Pancreas (tissue), 10 donors: ENCODE data around the gene SHF. TPM values are rescaled to one million over a fixed set of nuclear protein-coding genes. Genes with fewer than 3 reads are reported as not detected.

Experiments used
- ATAC-seq, 4 donors: fragments of 200-7000 bp; cut with Tn5 transposase; one replicate each; pipeline versions ENCODE4 v1.8.0 to v1.9.1; 2020; ENCODE audit warnings: mild to moderate bottlenecking in 4 of 4, moderate library complexity in 4 of 4
- DNase-seq, 6 donors: peaks; one replicate each; pipeline ENCODE4 v3.0.0-alpha.2; 2020
- FAIRE-seq: peaks from 2 replicates; lab custom pipeline; 2012; peaks lifted over from hg19 to GRCh38; lab: Jason Lieb, UNC
- H3K27ac ChIP-seq, 4 donors: fragments of 200-600 bp; sonication (generic); 1 replicate in 3 of 4; 2 replicates in 1 of 4; pipeline versions ENCODE4 v1.5.0 to v1.8.0; 2020
- H3K27me3 ChIP-seq, 4 donors: fragments of 200-600 bp; one replicate each; pipeline ENCODE4 v1.8.0; 2021
- H3K36me3 ChIP-seq, 3 donors: fragments of 200-600 bp; sonication (generic) in 1 of 3; one replicate each; pipeline versions ENCODE4 v1.5.0 to v1.8.0; 2020 to 2021
- H3K4me1 ChIP-seq, 3 donors: fragments of 200-600 bp; one replicate each; pipeline ENCODE4 v1.8.0; 2021
- H3K4me3 ChIP-seq, 4 donors: fragments of 200-600 bp; sonication (generic) in 2 of 4; one replicate each; pipeline versions ENCODE4 v1.5.0 to v1.8.0; 2020 to 2021
- H3K9me3 ChIP-seq, 4 donors: fragments of 200-600 bp; one replicate each; pipeline ENCODE4 v1.8.0; 2021
- CTCF ChIP-seq, 4 donors: fragments of 200-600 bp; sonication (generic) in 3 of 4; IDR thresholded peaks; one replicate each; pipeline versions ENCODE4 v1.5.0 to v1.8.0; 2021; ENCODE audit warnings: antibody characterized with exemption in 4 of 4
- WGBS, 2 donors: extraction: QIAGEN DNeasy Blood & Tissue Kit; methylation state at CpG; one replicate each; pipeline ENCODE4 v1.1.7; 2013; 5-methylcytosine and 5-hydroxymethylcytosine counted together
- intact Hi-C, 3 donors: fragments of 100-400 bp; cut with DNase I; formaldehyde crosslinking; loops; one replicate each; pipeline versions ENCODE4 v1.11.1 to v1.14.2; 2022
- polyA plus RNA-seq, 2 donors: library from polyadenylated mRNA; stranded (reverse); fragments of 200-250 nt; gene quantifications; one replicate each; pipeline ENCODE4 v1.2.3, GENCODE V29; 2013
- total RNA-seq, 6 donors: library from RNA; stranded (reverse); fragmentation: NEBNext Ultra II Directional in 4 of 6; extraction: Animal tissue kit (Norgen Biotek cat#: 25700) in 4 of 6; gene quantifications; one replicate each; pipeline versions ENCODE4 v1.2.1 to v1.2.4, GENCODE V29; 2021 to 2023
- donor health status: healthy with polysubstance abuse.
- donor health status: DM: no; HTN: no; CAD: no; lungs with moderate emphysema.
- donor health status: DM: no; HTN: no; CAD: no.
- donor health status: control.
- donor health status: control.
- donor health status: Bipolar disorder and iron deficiency.
- donor health status: DM: yes; HTN: yes; CAD: no.
- donor health status: DM: no; HTN: no; CAD: no.
- donor health status: DM: no; HTN: no; CAD: no.
- donor health status: DM: yes; HTN: yes; CAD: no.

Gene SHF
- total and polyA plus RNA-seq, 8 donors = 1.0 to 3.7 (median 2.0) TPM

DNA sequence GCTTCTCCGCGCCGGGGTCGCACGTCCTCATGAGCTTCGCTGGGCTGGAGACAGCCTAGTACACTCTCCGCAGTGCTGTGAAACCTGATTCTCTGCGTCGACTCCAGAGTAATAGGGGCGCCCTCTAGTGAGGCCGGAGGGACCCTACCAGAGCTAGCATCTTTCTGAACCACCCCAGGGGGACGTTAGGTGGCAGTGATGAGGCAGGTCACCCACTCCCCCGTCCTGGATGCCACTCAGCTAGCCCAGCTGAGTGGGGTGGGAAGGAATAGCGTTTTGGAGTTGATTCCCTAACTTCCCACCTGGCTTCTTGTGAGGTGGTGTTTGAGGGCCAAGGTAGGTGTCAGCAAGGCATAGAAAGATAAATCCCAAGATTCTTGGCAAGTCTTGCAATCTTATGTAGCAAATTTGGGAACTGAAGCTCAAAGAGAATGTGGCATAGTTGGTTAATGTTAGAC is 69.6 kb downstream of the SHF start:
- no peak overlapping the region for H3K4me3 ChIP-seq
- peaks cover 0 to 4% (median 0%) of the 10 kb centered on the region in 3 donors for H3K4me1 ChIP-seq
- FAIRE-seq (no peak), ATAC-seq (peak; percentile 96 to 98 (median 96)), DNase-seq (peak; percentile 84 to 91 (median 87))
- no peak overlapping the region for H3K27ac ChIP-seq
- no peaks in the 10 kb centered on the region for H3K9me3 ChIP-seq
- 1% methylated on average over 14 of the region's 14 CpGs for WGBS, 2 donors
- peaks cover 0 to 11% (median 4%) of the 10 kb centered on the region in 4 donors for H3K27me3 ChIP-seq
- intact Hi-C loops = loop anchor here in 1 of 3 donors (10.0 kb wide), 1 partner anchor 163 kb away; the partner anchor contains the start of gene TERB2
- H3K36me3 ChIP-seq = no peaks in the 10 kb centered on the region
- peak; percentile 92 to 98 (median 97) for TF ChIP-seq CTCF (IDR thresholded peaks at IDR 0.05)

- H3K27me3 ChIP-seq = peaks cover 0 to 16% (median 4%) of the 10 kb centered on the region in 4 donors
- FAIRE-seq (no peak), DNase-seq (peak in 1 of 6 donors; percentile 66), ATAC-seq (peak; percentile 32 to 44 (median 40))
- no peak for TF ChIP-seq CTCF (IDR thresholded peaks at IDR 0.05)
- H3K9me3 ChIP-seq = no peaks in the 10 kb centered on the region
- no peak overlapping the region for H3K27ac ChIP-seq
- H3K36me3 ChIP-seq = no peaks in the 10 kb centered on the region
- WGBS, 2 donors = 42 to 49% methylated on average over 33 of the region's 33 CpGs
- intact Hi-C loops = loop anchor here in 1 of 3 donors (10.0 kb wide), 1 partner anchor 163 kb away; the partner anchor contains the start of gene TERB2
- H3K4me3 ChIP-seq = no peak overlapping the region
- peaks cover 0 to 4% (median 0%) of the 10 kb centered on the region in 3 donors for H3K4me1 ChIP-seq
These were observed 70.2 kb downstream of the SHF start for GRCh38 chr15:45117308-45118130.

Other genes with a start within 250 kb of the SHF start
- not detected for gene TERB2, start 231.3 kb downstream of the SHF start, total RNA-seq
- gene TERB2, start 231.3 kb downstream of the SHF start, polyA plus RNA-seq = not detected
- gene SORD, start 164.8 kb downstream of the SHF start, total RNA-seq = 10 to 100 TPM in 2 of 6 donors, 1 to 10 TPM in 4; 6.4 to 14.7 (median 8.9) TPM
- gene SORD, start 164.8 kb downstream of the SHF start, polyA plus RNA-seq = 1 to 10 TPM; 2.1 to 8.9 TPM
- 10 to 100 TPM in 2 of 6 donors, 1 to 10 TPM in 1, under 1 TPM in 3; 0.46 to 32.2 (median 1.0) TPM for gene DUOX2, start 73.8 kb downstream of the SHF start, total RNA-seq
- gene DUOX2, start 73.8 kb downstream of the SHF start, polyA plus RNA-seq = under 1 TPM; 0.15 to 0.35 TPM
- gene DUOXA2, start 73.6 kb downstream of the SHF start, total RNA-seq = 10 to 100 TPM in 1 of 6 donors, 1 to 10 TPM in 1, under 1 TPM in 2, not detected in 2; 0.35 to 17.0 (median 3.9) TPM
- under 1 TPM in 1 of 2 donors, not detected in 1; 0.16 TPM for gene DUOXA2, start 73.6 kb downstream of the SHF start, polyA plus RNA-seq
- gene DUOXA1, start 58.1 kb downstream of the SHF start, total RNA-seq = under 1 TPM in 3 of 6 donors, not detected in 3; 0.17 to 0.22 (median 0.19) TPM
- under 1 TPM; 0.11 to 0.14 TPM for gene DUOXA1, start 58.1 kb downstream of the SHF start, polyA plus RNA-seq
- gene DUOX1, start 58.0 kb downstream of the SHF start, total RNA-seq = under 1 TPM; 0.14 to 0.97 (median 0.47) TPM
- gene DUOX1, start 58.0 kb downstream of the SHF start, polyA plus RNA-seq = under 1 TPM; 0.16 to 0.27 TPM
- under 1 TPM in 2 of 6 donors, not detected in 4; 0.09 to 0.22 TPM for gene SLC28A2, start 64.3 kb upstream of the SHF start, total RNA-seq
- not detected for gene SLC28A2, start 64.3 kb upstream of the SHF start, polyA plus RNA-seq
- 1,000 to 10,000 TPM in 4 of 6 donors, 100 to 1,000 TPM in 2; 862 to 1,576 (median 1,249) TPM for gene GATM, start 190.6 kb upstream of the SHF start, total RNA-seq
- gene GATM, start 190.6 kb upstream of the SHF start, polyA plus RNA-seq = 100 to 1,000 TPM; 343 to 367 TPM